Daoy (cell line): ENCODE results near the gene SLCO1C1. TPM values are rescaled to one million over a fixed set of nuclear protein-coding genes. Genes with fewer than 3 reads are reported as not detected.
"Not testable (repeated sequence)": the region's sequence is repeated elsewhere in the genome, so short reads cannot be mapped to it uniquely, and the experiment has no call there.

ENCODE experiments used
- DNase-seq: peaks from one replicate; pipeline ENCODE4 v3.0.0-alpha.2; 2015; ENCODE audit warnings: low read depth
- total RNA-seq: library from RNA; depleted of rRNA; stranded (reverse); fragments of >200 nt; shearing (Covaris generic); gene quantifications from 2 replicates; pipeline ENCODE4 v1.2.3, GENCODE V29; 2014; rRNA removed

Gene SLCO1C1, protein sequence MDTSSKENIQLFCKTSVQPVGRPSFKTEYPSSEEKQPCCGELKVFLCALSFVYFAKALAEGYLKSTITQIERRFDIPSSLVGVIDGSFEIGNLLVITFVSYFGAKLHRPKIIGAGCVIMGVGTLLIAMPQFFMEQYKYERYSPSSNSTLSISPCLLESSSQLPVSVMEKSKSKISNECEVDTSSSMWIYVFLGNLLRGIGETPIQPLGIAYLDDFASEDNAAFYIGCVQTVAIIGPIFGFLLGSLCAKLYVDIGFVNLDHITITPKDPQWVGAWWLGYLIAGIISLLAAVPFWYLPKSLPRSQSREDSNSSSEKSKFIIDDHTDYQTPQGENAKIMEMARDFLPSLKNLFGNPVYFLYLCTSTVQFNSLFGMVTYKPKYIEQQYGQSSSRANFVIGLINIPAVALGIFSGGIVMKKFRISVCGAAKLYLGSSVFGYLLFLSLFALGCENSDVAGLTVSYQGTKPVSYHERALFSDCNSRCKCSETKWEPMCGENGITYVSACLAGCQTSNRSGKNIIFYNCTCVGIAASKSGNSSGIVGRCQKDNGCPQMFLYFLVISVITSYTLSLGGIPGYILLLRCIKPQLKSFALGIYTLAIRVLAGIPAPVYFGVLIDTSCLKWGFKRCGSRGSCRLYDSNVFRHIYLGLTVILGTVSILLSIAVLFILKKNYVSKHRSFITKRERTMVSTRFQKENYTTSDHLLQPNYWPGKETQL
- total RNA-seq: not detected in 2 replicates

- no peak for DNase-seq
Observed at GRCh38 chr12:20695232-20695631, at the start of gene SLCO1C1. SLCO1C1 (plus strand) TSS chr12:20695332; CDS start chr12:20699577, 4,245 bp downstream.

DNA sequence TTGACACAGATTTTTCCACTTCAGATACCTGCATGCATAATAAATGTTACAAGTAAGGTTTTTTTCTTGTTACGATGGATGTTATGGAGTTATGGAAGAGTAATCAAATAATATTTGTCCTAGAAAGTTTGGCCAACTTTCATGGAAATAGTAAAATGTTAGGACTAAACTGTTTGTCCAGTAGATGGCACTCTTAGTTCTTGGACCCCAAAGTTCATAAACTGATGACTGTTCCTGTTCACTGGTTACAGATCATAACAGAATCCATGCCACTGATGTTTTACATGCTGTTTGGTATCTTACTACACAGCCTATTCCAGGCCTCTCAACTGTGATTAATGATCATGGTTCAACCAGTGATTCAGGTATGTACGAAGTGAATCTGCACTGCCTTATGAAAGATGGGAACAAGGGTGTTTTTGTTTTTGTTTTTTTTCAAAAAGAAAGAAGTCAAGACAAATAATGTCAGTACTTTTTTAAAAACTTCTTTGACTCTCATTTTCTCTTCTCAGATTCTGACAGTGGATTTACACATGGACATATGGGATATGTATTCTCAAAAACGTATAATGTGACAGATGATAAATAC lies 48.8 kb upstream of the SLCO1C1 start:
- DNase-seq: peak; percentile 22

DNA sequence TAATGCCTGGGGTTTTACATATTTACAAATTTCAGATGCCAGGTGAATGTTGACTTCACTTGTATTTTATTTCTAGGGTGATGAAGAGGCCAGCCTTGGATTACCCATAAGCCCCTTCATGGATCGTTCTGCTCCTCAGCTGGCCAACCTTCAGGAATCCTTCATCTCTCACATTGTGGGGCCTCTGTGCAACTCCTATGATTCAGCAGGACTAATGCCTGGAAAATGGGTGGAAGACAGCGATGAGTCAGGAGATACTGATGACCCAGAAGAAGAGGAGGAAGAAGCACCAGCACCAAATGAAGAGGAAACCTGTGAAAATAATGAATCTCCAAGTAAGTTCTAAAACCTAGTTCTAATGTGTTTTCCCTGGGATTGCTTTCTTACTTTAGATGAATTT lies 41.3 kb upstream of the SLCO1C1 start:
- no peak for DNase-seq

GRCh38 chr12:20656600-20656999 lies 38.5 kb upstream of the SLCO1C1 start:
- DNase-seq: no peak

GRCh38 chr12:20657496-20657895 lies 37.6 kb upstream of the SLCO1C1 start:
- no peak for DNase-seq

- no peak for DNase-seq
Observed at GRCh38 chr12:20681334-20681733, 13.8 kb upstream of the SLCO1C1 start.

GRCh38 chr12:20696181-20696905 lies 1.2 kb downstream of the SLCO1C1 start:
- no peak for DNase-seq

DNA sequence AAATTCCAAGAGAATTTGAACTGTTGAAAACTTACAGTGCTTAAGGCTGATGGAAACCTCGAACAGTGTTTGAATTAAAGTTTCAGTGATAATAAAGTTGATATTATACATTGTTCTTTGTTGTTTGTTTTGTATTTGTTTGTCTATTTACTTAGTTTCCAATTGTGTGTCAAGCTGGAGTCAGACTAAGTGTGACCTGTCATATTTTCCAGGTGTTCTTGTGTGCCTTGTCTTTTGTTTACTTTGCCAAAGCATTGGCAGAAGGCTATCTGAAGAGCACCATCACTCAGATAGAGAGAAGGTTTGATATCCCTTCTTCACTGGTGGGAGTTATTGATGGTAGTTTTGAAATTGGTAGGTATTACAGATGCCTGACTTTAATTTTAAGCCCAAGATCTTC lies 6.0 kb downstream of the SLCO1C1 start:
- no peak for DNase-seq

GRCh38 chr12:20704860-20705259 lies 9.7 kb downstream of the SLCO1C1 start:
- no peak for DNase-seq

DNA sequence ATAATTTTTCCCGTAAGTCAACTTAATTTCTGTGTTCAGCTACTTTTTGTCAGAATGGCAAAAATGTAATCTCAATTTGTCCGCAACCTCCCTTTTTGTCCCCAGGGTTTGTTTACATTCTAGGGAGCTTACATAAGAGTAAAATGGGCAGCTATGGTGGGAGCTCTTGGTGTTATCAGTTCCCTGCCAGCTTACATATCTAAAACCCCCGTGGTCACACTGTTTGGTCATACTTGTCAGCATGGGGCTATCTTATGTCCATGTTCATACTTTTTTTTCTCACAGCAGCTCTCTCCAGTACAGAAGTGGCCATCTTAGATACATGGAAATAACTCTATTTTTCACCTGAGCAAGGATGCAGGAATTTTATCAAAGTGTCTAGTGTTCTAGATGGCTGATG lies 16.7 kb downstream of the SLCO1C1 start:
- DNase-seq: no peak

GRCh38 chr12:20716037-20716436 lies 20.9 kb downstream of the SLCO1C1 start:
- DNase-seq: no peak

GRCh38 chr12:20716985-20717384 lies 21.9 kb downstream of the SLCO1C1 start:
- no peak for DNase-seq

DNA sequence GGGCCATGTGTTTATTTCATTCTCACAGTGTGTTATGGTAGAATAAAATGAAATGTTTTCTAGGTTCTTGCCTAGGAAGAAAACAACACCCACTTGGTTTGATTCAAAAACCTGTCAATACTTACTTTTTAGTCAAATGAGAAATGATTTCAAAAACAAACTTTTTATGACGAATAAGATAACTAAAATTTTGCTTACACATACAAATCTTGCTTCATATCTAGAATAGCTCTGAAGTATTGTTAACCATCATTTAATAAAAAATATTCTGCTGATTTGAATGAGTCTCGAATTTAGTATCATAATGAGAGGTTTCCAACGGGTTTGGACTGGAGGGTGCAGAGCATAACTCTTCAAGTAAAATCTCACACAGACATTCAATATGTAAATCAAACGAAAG lies 23.2 kb downstream of the SLCO1C1 start:
- no peak for DNase-seq

DNA sequence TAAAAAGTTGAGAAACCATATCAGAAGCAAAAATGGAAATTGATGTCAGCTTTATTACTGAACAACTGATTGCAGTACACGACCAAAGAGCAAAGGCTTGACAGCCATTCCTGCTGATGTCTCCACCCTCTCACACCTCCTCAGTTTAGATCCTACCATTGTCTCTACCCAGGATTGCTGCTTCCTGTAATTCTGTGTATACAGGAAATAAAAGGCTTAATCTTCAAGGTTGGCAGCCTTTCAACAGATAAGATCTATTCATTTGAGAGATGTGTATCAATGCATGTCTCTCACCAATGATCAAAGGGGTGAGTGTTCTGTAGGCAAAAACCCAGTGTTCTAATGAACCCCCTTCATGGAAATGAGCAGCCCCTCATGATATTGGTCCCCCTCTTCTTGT lies 27.0 kb downstream of the SLCO1C1 start:
- DNase-seq: no peak

GRCh38 chr12:20731274-20731673 lies 36.1 kb downstream of the SLCO1C1 start:
- DNase-seq: no peak

DNA sequence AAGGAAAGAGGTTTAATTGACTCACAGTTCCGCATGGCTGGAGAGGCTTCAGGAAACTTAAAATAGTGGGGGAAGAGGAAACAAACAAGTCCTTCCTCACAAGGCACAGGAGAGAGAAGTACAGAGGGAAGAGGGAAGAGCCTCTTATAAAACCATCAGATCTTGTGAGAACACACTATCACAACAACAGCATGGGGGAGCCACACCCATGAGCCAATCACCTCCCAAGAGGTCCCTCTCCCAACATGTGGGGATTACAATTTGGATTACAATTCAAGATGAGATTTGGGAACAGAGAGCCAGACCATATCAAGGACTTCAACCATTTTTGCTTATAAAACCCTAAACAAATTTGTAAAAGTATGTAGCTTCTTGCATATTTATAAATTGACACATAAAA lies 45.8 kb downstream of the SLCO1C1 start:
- DNase-seq: no peak

GRCh38 chr12:20748198-20748597 lies 53.1 kb downstream of the SLCO1C1 start:
- DNase-seq: no peak

DNA sequence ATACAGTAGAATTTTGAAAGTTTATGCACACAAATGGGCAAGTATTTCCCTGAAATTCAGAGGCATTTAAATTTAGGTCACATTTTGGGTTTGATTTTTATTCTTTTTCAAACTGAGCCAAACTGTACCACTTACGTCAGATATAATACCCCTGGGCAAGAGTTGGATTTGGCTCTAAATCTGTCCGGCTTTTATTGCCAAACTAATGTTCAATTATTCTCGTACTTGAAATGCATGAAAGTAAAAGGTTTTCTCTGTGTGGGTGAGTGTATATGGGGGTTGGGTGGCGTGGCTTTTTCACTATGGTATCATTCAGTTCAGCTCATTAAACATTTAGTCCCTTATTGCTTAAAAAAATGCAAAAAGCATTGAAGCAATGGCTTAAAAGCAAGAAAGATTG lies 55.9 kb downstream of the SLCO1C1 start:
- no peak for DNase-seq

GRCh38 chr12:20777420-20777819 lies 82.3 kb downstream of the SLCO1C1 start:
- DNase-seq: no peak

DNA sequence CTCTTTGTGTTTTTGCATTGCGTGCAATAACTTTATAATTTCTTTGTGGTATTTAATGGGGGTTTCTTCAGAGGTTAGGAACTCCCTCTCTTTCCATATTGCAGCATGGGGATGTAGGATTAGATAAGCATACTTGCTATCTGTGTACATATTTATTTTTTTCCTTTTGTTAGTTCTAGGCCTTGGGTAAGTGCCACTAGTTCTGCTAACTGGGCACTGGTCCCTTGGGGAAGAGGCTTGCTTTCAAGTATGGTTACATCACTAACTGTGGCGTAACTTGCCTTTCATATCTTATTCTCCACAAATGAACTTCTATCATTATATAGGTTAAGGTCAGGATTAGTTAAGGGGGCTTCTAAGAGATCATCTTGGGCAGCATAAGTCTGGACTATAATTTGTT lies 83.8 kb downstream of the SLCO1C1 start:
- no peak for DNase-seq

GRCh38 chr12:20779971-20780370 lies 84.8 kb downstream of the SLCO1C1 start:
- not testable (repeated sequence) for DNase-seq

DNA sequence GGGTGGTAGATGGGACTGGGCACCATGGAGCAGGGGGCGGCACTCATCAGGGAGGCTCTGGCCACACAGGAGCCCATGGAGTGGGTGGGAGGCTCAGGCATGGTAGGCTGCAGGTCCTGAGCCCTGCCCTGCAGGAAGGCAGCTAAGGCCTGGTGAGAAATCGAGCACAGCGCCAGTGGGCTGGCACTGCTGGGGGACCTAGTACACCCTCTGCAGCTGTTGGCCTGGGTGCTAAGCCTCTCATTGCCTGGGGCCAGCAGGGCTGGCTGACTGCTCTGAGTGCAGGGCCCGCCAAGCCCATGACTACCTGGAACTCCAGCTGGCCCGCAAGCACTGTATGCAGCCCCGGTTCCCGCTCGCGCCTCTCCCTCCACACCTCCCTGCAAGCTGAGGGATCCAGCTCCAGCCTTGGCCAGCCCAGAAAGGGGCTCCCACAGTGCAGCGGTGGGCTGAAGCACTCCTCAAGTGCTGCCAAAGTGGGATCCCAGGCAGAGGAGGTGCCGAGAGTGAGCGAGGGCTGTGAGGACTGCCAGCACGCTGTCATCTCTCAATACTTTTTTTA lies 88.7 kb downstream of the SLCO1C1 start:
- DNase-seq: not testable (repeated sequence)
